Measurements from ENCODE around the gene NCKAP5.

GRCh38 chr2:133602538-133602937, 34.3 kb upstream of the NCKAP5 start:
- no peak for TF ChIP-seq POLR2A (IDR thresholded peaks at IDR 0.05; ENCODE audit: low read depth, low read length)
- no peak for TF ChIP-seq TAF1 (IDR thresholded peaks at IDR 0.05; ENCODE audit: borderline replicate concordance, low read depth, low read length)

All from GM12892 (cell line).